Measurements from ENCODE around the gene RAB5B.
A peak's percentile ranks its signal among the peaks of the same experiment; 100 is the strongest.

The RAB5B gene

DNA sequence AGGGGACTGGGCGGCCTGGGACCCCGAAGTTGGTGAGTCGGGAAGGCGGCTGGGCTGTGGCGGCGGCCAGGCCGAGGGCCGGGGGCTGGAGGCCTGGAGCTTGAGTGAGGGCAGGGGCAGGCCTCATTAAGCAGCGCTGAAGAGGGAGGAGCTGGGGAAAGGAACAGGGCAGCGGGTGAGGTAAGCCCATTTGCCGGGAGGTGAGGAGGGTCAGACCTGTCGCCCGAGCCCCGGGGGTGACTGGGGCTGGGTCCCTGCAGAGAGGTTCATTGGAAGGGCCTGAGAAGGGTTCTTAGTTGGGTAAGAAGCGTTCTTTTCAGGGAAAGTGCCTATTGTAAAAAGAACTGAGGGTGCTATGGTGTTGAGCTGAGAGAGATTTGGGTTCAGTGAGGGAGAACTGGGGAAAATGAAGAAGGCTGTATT, 441 bp downstream of the RAB5B start (continued):
- TF ChIP-seq ZNF776 (tag by site-specific recombination; IDR thresholded peaks at IDR 0.05; ENCODE audit: borderline replicate concordance) (no peak), ZBTB1 (tag by site-specific recombination; IDR thresholded peaks at IDR 0.05) (no peak), KLF10 (tag by site-specific recombination; IDR thresholded peaks at IDR 0.05) (no peak), KLF1 (tag by site-specific recombination; IDR thresholded peaks at IDR 0.05) (no peak), MZF1 (tag by site-specific recombination; IDR thresholded peaks at IDR 0.05; ENCODE audit: borderline replicate concordance) (no peak), ZNF10 (tag by site-specific recombination; IDR thresholded peaks at IDR 0.05) (no peak), FEZF1 (tag by site-specific recombination; IDR thresholded peaks at IDR 0.05) (no peak), ZNF664 (tag by site-specific recombination; IDR thresholded peaks at IDR 0.05) (no peak), ZNF510 (tag by site-specific recombination; IDR thresholded peaks at IDR 0.05; ENCODE audit: insufficient replicate concordance) (no peak), GLIS1 (tag by site-specific recombination; IDR thresholded peaks at IDR 0.05) (peak; percentile 46; the same call in 1 of the 2 replicates)
- TF ChIP-seq, protein P1, sequence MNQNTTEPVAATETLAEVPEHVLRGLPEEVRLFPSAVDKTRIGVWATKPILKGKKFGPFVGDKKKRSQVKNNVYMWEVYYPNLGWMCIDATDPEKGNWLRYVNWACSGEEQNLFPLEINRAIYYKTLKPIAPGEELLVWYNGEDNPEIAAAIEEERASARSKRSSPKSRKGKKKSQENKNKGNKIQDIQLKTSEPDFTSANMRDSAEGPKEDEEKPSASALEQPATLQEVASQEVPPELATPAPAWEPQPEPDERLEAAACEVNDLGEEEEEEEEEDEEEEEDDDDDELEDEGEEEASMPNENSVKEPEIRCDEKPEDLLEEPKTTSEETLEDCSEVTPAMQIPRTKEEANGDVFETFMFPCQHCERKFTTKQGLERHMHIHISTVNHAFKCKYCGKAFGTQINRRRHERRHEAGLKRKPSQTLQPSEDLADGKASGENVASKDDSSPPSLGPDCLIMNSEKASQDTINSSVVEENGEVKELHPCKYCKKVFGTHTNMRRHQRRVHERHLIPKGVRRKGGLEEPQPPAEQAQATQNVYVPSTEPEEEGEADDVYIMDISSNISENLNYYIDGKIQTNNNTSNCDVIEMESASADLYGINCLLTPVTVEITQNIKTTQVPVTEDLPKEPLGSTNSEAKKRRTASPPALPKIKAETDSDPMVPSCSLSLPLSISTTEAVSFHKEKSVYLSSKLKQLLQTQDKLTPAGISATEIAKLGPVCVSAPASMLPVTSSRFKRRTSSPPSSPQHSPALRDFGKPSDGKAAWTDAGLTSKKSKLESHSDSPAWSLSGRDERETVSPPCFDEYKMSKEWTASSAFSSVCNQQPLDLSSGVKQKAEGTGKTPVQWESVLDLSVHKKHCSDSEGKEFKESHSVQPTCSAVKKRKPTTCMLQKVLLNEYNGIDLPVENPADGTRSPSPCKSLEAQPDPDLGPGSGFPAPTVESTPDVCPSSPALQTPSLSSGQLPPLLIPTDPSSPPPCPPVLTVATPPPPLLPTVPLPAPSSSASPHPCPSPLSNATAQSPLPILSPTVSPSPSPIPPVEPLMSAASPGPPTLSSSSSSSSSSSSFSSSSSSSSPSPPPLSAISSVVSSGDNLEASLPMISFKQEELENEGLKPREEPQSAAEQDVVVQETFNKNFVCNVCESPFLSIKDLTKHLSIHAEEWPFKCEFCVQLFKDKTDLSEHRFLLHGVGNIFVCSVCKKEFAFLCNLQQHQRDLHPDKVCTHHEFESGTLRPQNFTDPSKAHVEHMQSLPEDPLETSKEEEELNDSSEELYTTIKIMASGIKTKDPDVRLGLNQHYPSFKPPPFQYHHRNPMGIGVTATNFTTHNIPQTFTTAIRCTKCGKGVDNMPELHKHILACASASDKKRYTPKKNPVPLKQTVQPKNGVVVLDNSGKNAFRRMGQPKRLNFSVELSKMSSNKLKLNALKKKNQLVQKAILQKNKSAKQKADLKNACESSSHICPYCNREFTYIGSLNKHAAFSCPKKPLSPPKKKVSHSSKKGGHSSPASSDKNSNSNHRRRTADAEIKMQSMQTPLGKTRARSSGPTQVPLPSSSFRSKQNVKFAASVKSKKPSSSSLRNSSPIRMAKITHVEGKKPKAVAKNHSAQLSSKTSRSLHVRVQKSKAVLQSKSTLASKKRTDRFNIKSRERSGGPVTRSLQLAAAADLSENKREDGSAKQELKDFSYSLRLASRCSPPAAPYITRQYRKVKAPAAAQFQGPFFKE (tag by site-specific recombination; IDR thresholded peaks at IDR 0.05; ENCODE audit: borderline replicate concordance) = no peak
- TF ChIP-seq, protein P2, sequence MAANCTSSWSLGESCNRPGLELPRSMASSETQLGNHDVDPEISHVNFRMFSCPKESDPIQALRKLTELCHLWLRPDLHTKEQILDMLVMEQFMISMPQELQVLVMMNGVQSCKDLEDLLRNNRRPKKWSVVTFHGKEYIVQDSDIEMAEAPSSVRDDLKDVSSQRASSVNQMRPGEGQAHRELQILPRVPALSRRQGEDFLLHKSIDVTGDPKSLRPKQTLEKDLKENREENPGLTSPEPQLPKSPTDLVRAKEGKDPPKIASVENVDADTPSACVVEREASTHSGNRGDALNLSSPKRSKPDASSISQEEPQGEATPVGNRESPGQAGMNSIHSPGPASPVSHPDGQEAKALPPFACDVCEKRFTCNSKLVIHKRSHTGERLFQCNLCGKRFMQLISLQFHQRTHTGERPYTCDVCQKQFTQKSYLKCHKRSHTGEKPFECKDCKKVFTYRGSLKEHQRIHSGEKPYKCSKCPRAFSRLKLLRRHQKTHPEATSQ (tag by site-specific recombination; IDR thresholded peaks at IDR 0.05) = no peak
- TF ChIP-seq, protein P3, sequence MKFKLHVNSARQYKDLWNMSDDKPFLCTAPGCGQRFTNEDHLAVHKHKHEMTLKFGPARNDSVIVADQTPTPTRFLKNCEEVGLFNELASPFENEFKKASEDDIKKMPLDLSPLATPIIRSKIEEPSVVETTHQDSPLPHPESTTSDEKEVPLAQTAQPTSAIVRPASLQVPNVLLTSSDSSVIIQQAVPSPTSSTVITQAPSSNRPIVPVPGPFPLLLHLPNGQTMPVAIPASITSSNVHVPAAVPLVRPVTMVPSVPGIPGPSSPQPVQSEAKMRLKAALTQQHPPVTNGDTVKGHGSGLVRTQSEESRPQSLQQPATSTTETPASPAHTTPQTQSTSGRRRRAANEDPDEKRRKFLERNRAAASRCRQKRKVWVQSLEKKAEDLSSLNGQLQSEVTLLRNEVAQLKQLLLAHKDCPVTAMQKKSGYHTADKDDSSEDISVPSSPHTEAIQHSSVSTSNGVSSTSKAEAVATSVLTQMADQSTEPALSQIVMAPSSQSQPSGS (tag by site-specific recombination; IDR thresholded peaks at IDR 0.05; ENCODE audit: low read depth) = no peak
- TF ChIP-seq, protein P4, sequence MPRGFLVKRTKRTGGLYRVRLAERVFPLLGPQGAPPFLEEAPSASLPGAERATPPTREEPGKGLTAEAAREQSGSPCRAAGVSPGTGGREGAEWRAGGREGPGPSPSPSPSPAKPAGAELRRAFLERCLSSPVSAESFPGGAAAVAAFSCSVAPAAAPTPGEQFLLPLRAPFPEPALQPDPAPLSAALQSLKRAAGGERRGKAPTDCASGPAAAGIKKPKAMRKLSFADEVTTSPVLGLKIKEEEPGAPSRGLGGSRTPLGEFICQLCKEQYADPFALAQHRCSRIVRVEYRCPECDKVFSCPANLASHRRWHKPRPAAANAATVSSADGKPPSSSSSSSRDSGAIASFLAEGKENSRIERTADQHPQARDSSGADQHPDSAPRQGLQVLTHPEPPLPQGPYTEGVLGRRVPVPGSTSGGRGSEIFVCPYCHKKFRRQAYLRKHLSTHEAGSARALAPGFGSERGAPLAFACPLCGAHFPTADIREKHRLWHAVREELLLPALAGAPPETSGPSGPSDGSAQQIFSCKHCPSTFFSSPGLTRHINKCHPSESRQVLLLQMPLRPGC (tag by site-specific recombination; IDR thresholded peaks at IDR 0.05) = no peak

DNA sequence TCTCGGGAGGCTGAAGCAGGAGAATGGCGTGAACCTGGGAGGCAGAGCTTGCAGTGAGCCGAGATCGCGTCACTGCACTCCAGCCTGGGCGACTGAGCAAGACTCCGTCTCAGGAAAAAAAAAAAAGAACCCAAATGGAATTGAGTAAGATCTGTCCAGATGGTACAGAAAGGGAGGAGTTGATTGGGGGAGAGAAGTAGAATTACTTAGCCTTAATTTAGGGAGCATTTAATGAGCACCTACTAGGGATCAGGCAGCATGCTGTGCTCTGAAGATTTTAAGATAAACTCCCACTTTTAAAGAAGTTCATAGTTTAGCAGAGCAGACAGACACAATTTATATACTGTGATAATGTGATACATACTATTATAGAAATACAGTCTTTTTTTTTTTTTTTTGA, 4.5 kb downstream of the RAB5B start:
- Histone ChIP-seq H3K27ac (ENCODE audit: extremely low read depth, low read depth, low read length) (no peak overlapping the region), H3K36me3 (ENCODE audit: control insufficient read depth in 2 of 2, insufficient read depth in 1 of 2, low read length in 2 of 2) (peaks cover 18 to 58% of the 10 kb centered on the region in 2 experiments; a peak in 2 of 3 replicates), H3K4me1 (ENCODE audit: control insufficient read depth, insufficient read depth, low read length) (no peaks in the 10 kb centered on the region), H3K9me3 (ENCODE audit: control insufficient read depth, insufficient read depth, low read depth, low read length) (no peaks in the 10 kb centered on the region), H3K4me3 (ENCODE audit: low read depth, low read length) (no peak overlapping the region)
- ChIA-PET CTCF (interaction anchor here (0.8 kb wide), 1 partner anchor 11 kb away, joined by 3 read pairs; no protein-coding TSS in a partner anchor), POLR2A (interaction anchor here (0.7 kb wide), 1 partner anchor 168 kb away, joined by 6 read pairs; no protein-coding TSS in a partner anchor)
- TF ChIP-seq KLF1 (tag by site-specific recombination; IDR thresholded peaks at IDR 0.05) (no peak), KLF7 (tag by site-specific recombination; IDR thresholded peaks at IDR 0.05; ENCODE audit: borderline replicate concordance) (no peak), YY1 (tag by site-specific recombination; IDR thresholded peaks at IDR 0.05) (no peak), ZNF16 (tag by site-specific recombination; IDR thresholded peaks at IDR 0.05; ENCODE audit: low read depth) (no peak), KLF9 (tag by site-specific recombination; IDR thresholded peaks at IDR 0.05; ENCODE audit: low read depth) (no peak), ZNF664 (tag by site-specific recombination; IDR thresholded peaks at IDR 0.05) (peak; percentile 86), ZNF175 (tag by site-specific recombination; IDR thresholded peaks at IDR 0.05) (no peak), ZSCAN23 (tag by site-specific recombination; IDR thresholded peaks at IDR 0.05) (no peak)
